HUES6 (cell line): ENCODE measurements around the gene TBX15.

Source experiments
- H3K27ac ChIP-seq: 2 replicates; pipeline ENCODE4 v1.7.0; 2013; ENCODE audit warnings: low read depth, mild to moderate bottlenecking, low read length, inconsistent platforms
- H3K27me3 ChIP-seq: 2 replicates; pipeline ENCODE4 v1.6.1; 2013; ENCODE audit warnings: low read length; ENCODE audit not compliant: control insufficient read depth, insufficient read depth
- H3K36me3 ChIP-seq: 2 replicates; pipeline ENCODE4 v1.6.1; 2013; ENCODE audit warnings: low read length; ENCODE audit not compliant: control insufficient read depth, insufficient read depth
- H3K4me1 ChIP-seq: 2 replicates; pipeline ENCODE4 v1.6.1; 2013; ENCODE audit warnings: low read length; ENCODE audit not compliant: control insufficient read depth, insufficient read depth
- H3K4me3 ChIP-seq: 2 replicates; pipeline ENCODE4 v1.5.1; 2013; ENCODE audit warnings: low read depth, low read length
- H3K9ac ChIP-seq: one replicate; pipeline ENCODE4 v1.6.1; 2013; ENCODE audit warnings: mild to moderate bottlenecking, low read length
- H3K9me3 ChIP-seq: 2 replicates; pipeline ENCODE4 v1.6.1; 2013; ENCODE audit warnings: low read depth, low read length; ENCODE audit not compliant: control insufficient read depth, insufficient read depth

TBX15 gene

DNA sequence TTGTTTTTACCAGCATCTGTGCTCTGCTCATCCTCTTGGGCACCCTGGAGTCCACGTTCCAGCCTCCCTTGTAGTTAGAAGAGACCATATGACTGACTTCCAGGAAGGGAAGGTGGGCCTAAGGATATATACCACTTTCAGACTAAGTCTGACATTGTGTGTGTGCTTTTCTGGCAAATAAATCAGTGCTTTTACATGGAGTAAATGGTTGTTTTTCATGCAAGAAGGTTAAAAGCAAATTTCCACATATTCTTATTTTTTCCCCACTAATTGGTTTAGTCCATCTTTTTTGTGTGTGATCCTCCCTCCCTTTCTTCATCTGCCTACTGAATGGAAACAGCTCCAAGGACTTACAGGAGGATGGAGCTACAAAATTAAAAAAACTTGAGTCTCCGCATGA lies 119.8 kb downstream of the TBX15 start:
- H3K36me3 ChIP-seq: no peaks in the 10 kb centered on the region
- H3K27ac ChIP-seq: no peak overlapping the region
- H3K9me3 ChIP-seq: no peaks in the 10 kb centered on the region
- no peak overlapping the region for H3K9ac ChIP-seq
- H3K4me1 ChIP-seq: no peaks in the 10 kb centered on the region
- H3K27me3 ChIP-seq: no peaks in the 10 kb centered on the region
- no peak overlapping the region for H3K4me3 ChIP-seq

DNA sequence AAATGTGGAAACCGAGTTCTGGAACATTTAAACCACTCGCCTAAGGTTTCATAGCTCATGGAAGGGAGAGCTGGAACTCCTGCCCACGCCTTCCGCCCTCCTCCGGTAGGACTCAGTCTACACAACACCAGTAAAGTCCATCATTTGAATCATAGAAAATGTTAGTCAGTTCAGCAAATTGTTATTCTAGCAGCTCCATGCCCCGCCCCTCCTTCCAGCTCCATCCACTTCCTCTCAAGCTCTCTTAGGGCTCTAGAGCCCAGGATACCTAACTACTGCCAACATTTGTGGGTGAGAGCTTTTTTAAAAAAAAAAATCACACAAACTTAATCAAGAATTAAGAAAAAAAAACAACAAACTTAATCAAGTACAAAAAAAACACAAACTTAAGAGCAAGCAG lies 121.8 kb downstream of the TBX15 start:
- Histone ChIP-seq H3K36me3 (no peaks in the 10 kb centered on the region), H3K9ac (no peak overlapping the region), H3K9me3 (no peaks in the 10 kb centered on the region), H3K27ac (no peak overlapping the region), H3K4me3 (no peak overlapping the region), H3K4me1 (no peaks in the 10 kb centered on the region), H3K27me3 (no peaks in the 10 kb centered on the region)

DNA sequence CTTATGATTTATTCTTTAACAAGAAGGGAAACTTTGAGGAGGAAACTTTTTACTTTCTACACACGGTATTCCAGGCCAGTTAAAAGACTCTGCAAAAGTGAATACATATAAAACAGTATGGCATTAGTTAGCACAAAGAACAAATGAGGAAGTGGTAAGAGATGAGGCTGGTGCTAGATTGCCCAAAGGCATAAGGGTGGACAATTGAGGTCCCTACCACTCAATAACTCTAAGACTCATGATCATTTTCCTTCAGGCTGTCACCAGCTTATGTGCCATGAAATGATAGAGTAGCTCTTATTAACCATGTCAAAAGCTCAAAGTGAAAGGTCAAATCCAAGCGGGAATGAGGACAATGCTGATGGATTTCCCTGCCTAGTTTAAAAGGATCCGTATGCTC lies 124.5 kb downstream of the TBX15 start:
- Histone ChIP-seq H3K27me3 (no peaks in the 10 kb centered on the region), H3K9me3 (no peaks in the 10 kb centered on the region; the same call in 1 of the 2 replicates), H3K4me3 (no peak overlapping the region), H3K9ac (no peak overlapping the region), H3K27ac (no peak overlapping the region), H3K4me1 (no peaks in the 10 kb centered on the region), H3K36me3 (no peaks in the 10 kb centered on the region)

DNA sequence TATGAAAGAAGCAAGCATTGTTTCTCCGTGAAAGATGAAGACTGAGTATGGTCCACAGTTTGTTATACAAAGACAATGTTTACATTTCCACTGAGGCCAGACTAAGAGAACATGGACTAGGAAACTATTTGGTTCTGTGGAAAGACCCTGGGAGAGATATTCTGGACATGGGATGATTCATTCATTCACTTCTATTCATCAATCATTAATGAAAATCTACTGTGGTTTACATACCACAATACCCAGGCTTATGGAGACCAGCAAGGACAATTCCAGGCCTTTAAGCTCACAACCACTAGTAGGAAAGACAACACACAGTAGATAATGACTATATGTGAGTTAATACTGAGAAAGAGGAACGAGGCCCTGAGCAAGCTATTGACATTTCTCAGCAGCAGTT lies 125.4 kb downstream of the TBX15 start:
- H3K4me3 ChIP-seq: no peak overlapping the region

DNA sequence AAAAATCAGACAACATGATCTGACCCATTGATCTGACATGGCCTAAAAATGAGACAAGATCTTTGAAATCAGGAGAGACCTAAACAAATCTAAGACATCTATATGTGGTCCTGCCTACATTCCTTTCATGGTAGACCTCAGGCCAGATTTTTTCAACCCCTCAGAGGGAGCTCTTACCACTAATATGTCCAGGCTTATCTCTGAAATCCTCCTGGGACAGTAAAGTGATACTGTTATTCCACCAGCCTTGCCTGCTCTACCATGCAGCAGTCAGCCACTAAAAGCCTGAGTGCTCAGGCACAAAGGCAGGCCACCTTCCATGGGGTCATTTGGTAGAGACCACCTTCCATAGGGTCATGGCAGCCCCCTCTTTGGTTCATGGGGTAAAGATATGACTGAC lies 126.9 kb downstream of the TBX15 start:
- Histone ChIP-seq H3K27me3 (no peaks in the 10 kb centered on the region), H3K9ac (no peak overlapping the region), H3K27ac (no peak overlapping the region), H3K4me1 (no peaks in the 10 kb centered on the region), H3K9me3 (no peaks in the 10 kb centered on the region; the same call in 1 of the 2 replicates), H3K36me3 (no peaks in the 10 kb centered on the region), H3K4me3 (no peak overlapping the region)

More for the DNA sequence above, 125.4 kb downstream of the TBX15 start:
- Histone ChIP-seq H3K9me3 (no peaks in the 10 kb centered on the region; the same call in 1 of the 2 replicates), H3K4me1 (no peaks in the 10 kb centered on the region), H3K27ac (no peak overlapping the region), H3K36me3 (no peaks in the 10 kb centered on the region), H3K27me3 (no peaks in the 10 kb centered on the region), H3K9ac (no peak overlapping the region)

DNA sequence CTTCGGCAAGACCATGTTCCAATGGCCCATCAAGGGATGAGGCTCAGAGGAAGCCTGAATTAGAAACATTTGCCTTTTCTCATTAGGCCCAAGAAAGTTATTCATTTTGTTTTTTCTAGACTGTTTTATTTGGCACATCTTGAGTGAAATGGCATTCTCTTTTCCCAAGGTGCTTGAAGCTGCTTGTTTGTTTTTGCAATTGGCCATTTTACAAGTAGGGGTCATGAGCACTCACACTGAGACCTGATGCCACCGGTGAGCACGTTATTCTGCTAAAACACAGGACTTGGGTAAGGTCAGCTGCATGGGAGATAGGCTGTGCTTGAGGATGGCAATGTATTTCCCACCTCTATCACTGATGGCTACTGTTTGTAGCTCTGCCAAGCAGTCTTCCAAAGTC lies 128.1 kb downstream of the TBX15 start:
- H3K27ac ChIP-seq: no peak overlapping the region
- H3K36me3 ChIP-seq: no peaks in the 10 kb centered on the region
- H3K4me1 ChIP-seq: no peaks in the 10 kb centered on the region
- H3K9ac ChIP-seq: no peak overlapping the region
- no peaks in the 10 kb centered on the region for H3K27me3 ChIP-seq
- no peak overlapping the region for H3K4me3 ChIP-seq
- no peaks in the 10 kb centered on the region; the same call in 1 of the 2 replicates for H3K9me3 ChIP-seq

DNA sequence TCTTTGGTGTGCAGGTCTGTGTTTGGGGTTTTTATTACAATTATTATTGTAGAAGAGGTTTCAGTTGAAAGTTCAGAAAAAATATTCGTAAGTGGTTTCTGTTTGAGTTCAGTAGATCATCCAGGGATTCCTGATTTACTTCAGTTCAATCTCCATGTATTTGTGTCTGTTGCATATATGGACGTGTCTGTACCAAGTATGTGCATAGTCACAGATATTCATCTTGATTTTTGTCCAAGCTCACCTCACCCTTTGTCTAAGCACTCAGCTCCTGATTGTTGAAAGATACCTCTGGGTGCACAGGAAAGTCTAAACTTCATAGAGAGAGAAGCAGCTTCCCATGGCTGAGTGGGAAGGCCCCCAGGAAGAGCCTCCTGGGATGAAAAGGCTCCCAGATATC lies 141.7 kb downstream of the TBX15 start:
- H3K27ac ChIP-seq: no peak overlapping the region
- no peaks in the 10 kb centered on the region for H3K9me3 ChIP-seq
- H3K36me3 ChIP-seq: no peaks in the 10 kb centered on the region
- no peak overlapping the region for H3K9ac ChIP-seq
- H3K4me1 ChIP-seq: no peaks in the 10 kb centered on the region
- H3K4me3 ChIP-seq: no peak overlapping the region
- H3K27me3 ChIP-seq: no peaks in the 10 kb centered on the region

DNA sequence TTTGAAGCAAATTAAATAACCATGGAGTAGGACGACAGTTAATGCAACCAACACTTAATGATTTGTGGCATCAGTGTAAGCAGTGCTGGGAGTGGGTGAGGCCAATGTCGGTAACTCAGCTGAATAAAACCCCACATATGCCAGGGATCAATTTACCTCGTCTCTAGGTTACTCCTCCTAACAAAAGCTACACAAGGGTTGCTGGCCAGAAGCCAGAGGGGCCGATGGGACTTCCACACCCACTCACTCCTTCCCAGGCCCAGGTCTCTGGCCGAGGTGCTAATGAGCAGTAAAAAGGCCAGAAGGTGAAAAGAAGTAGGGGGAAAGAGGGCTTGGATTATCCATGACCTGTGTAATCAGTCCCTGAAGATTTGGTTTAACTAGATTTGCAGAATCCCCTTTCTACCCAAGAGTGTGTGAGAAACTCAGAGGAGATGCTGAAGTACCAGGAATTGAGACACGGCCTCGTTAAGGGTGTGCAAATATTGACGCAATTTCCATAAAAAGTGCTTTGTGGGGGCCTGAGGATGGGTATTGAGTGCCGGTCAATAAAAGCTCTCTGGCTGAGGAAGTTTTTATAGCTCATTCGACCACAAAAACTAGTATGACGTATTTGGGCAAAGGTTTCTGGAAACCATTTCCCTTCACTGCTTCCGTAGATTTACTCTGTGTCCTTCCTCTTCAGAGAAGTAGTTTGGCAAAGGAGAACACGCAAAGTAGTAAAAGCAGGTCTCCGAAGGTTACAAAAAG lies 145.5 kb downstream of the TBX15 start:
- Histone ChIP-seq H3K4me1 (no peaks in the 10 kb centered on the region), H3K4me3 (no peak overlapping the region), H3K9ac (no peak overlapping the region), H3K36me3 (no peaks in the 10 kb centered on the region), H3K27ac (no peak overlapping the region), H3K27me3 (no peaks in the 10 kb centered on the region), H3K9me3 (no peaks in the 10 kb centered on the region)

DNA sequence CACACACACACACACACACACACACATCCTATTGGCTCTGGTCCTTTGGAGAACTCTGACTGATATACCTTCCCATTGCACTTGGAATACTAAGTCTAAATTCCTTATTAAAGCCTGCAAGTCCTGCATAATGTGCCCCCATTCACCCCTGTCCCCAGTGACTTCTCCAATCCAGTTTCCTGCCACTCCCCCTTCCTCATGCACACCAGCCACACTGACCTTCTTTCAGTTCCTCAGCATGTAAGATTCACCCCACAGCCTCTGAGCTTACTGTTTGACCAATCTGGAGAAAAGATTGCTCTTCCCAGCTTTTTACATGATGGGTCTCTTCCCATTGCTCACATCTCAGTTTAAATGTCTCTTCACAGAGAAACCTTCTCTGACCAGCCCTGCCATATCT lies 146.6 kb downstream of the TBX15 start:
- no peak overlapping the region for H3K27ac ChIP-seq
- no peak overlapping the region for H3K9ac ChIP-seq
- H3K4me3 ChIP-seq: no peak overlapping the region
- H3K9me3 ChIP-seq: no peaks in the 10 kb centered on the region
- no peaks in the 10 kb centered on the region for H3K27me3 ChIP-seq
- no peaks in the 10 kb centered on the region for H3K36me3 ChIP-seq
- H3K4me1 ChIP-seq: no peaks in the 10 kb centered on the region
